ENCODE results near the gene ABCG8.

The ABCG8 gene

GRCh38 chr2:43825841-43826240 lies 12.9 kb upstream of the ABCG8 start:
- Histone ChIP-seq H3K27me3 (replicated peaks; ENCODE audit: control insufficient read depth, insufficient read depth, low read length) (no peaks in the 10 kb centered on the region; the same call in 1 of the 2 replicates), H3K4me3 (replicated peaks; ENCODE audit: low read depth, low read length) (no peak overlapping the region), H3K36me3 (ENCODE audit: control insufficient read depth, insufficient read depth, low read length) (no peaks in the 10 kb centered on the region)
- TF ChIP-seq CTCF (IDR thresholded peaks at IDR 0.05; ENCODE audit: insufficient read depth, low read length, poor library complexity, severe bottlenecking) = no peak
- no peak for DNase-seq (ENCODE audit: extremely low read depth, insufficient read length)

DNA sequence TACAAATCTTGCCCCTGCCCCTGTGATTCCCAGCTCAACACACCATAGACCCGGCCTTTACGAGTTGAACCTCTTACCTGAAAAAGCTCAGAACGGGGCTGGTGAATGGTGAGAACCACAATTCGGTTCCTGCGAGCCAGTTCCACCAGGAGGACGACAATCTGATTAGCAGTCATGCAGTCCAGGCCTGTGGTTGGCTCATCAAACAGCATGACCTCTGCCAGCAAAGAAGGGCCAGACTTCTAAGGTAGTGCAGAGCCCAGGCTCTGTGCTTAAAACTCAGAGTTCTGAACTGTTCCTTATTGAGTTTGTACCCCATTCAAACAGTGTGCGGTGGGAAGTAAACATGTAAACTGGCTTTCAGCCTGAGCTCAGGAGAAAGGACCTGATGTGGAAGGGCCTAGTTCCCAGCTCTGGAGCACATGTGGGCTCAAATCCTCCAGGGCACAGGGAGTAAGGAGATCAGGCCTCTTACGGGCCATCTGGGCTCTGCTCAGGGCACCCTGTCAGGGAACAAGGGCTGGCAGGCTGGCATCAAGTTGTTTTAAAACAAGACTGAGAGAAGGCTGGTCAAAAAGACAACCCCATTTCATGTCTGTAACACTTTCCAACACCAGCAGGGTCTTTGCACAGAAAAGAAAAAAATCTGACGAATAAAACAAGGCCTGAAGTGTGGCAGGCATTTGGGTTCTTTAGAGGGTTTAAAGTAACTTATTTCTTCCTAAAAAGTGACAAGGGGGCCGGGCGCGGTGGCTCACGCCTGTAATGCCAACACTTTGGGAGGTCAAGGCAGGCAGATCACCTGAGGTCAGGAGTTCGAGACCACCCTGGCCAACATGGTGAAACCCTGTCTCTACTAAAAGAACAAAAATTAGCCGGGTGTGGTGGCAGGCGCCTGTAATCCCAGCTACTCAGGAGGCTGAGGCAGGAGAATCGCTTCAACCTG lies 12.2 kb upstream of the ABCG8 start:
- H3K4me3 ChIP-seq (replicated peaks; ENCODE audit: low read depth, low read length) = no peak overlapping the region
- no peaks in the 10 kb centered on the region; the same call in 1 of the 2 replicates for H3K27me3 ChIP-seq (replicated peaks; ENCODE audit: control insufficient read depth, insufficient read depth, low read length)
- H3K36me3 ChIP-seq (ENCODE audit: control insufficient read depth, insufficient read depth, low read length) = no peaks in the 10 kb centered on the region
- TF ChIP-seq CTCF (IDR thresholded peaks at IDR 0.05; ENCODE audit: insufficient read depth, low read length, poor library complexity, severe bottlenecking) = no peak
- no peak for DNase-seq (ENCODE audit: extremely low read depth, insufficient read length)

DNA sequence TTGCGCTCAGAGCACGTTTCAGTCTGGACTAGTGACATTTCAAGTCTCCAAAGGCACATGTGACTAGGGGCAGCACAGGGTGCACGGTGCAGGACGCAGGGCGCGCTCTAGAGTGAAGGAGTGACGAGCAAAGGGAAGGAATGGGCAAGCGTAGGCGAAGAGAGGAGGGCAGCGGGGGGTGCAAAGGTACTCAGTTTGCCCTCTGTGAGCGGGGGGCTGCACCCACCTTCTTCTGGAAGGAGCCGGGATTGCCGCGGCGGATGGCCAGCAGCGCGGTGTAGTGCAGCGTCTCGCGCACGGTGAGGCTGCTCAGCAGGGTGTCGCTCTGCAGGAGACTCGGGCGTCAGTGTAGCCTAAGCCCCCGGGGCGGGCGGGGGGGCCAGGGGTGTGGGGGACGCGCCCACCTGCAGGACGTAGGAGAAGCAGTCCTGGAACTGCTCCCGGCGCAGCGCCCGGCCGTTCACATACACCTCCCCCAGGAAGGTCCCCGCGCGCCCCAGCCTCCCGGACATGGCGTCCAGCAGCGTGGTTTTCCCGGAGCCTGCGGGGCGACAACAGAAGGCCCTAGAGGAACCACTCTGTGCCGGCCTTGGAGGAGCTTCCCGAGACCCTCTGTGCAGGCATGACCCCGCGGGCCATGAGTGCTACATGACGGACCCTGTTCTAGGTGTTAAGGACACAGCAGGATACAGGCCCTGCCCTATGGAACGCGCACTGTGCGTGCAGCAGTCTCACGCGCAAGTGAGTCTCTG lies 7.1 kb upstream of the ABCG8 start:
- Histone ChIP-seq H3K36me3 (ENCODE audit: control insufficient read depth, insufficient read depth, low read length) (no peaks in the 10 kb centered on the region), H3K27me3 (replicated peaks; ENCODE audit: control insufficient read depth, insufficient read depth, low read length) (no peaks in the 10 kb centered on the region; the same call in 1 of the 2 replicates), H3K4me3 (replicated peaks; ENCODE audit: low read depth, low read length) (no peak overlapping the region)
- TF ChIP-seq CTCF (IDR thresholded peaks at IDR 0.05; ENCODE audit: insufficient read depth, low read length, poor library complexity, severe bottlenecking) = no peak
- no peak for DNase-seq (ENCODE audit: extremely low read depth, insufficient read length)

DNA sequence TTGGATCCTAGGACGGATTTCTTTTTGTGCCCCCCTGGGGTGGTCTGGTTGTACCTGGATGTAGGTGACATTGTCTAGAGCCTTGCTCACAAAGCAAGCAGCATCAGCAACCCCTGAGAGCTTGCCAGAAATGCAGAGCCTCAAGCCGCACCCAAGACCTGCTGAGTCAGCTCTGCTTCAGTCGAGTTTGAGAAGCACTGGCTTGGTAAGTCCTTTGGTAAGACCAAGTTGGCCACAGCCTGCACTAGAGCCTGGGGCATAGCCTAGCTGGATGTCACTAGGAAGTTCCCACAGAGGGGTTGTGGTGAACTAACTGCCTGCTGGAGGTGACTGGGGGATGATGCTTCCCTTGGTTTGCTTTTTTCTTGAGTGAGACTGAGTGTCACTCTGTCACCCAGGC lies 6.3 kb upstream of the ABCG8 start:
- Histone ChIP-seq H3K4me3 (replicated peaks; ENCODE audit: low read depth, low read length) (no peak overlapping the region), H3K27me3 (replicated peaks; ENCODE audit: control insufficient read depth, insufficient read depth, low read length) (no peaks in the 10 kb centered on the region; the same call in 1 of the 2 replicates), H3K36me3 (ENCODE audit: control insufficient read depth, insufficient read depth, low read length) (no peaks in the 10 kb centered on the region)
- no peak for TF ChIP-seq CTCF (IDR thresholded peaks at IDR 0.05; ENCODE audit: insufficient read depth, low read length, poor library complexity, severe bottlenecking)
- no peak for DNase-seq (ENCODE audit: extremely low read depth, insufficient read length)

- H3K27me3 ChIP-seq (replicated peaks; ENCODE audit: control insufficient read depth, insufficient read depth, low read length) = no peaks in the 10 kb centered on the region; the same call in 1 of the 2 replicates
- H3K4me3 ChIP-seq (replicated peaks; ENCODE audit: low read depth, low read length) = no peak overlapping the region
- H3K36me3 ChIP-seq (ENCODE audit: control insufficient read depth, insufficient read depth, low read length) = no peaks in the 10 kb centered on the region
- no peak for DNase-seq (ENCODE audit: extremely low read depth, insufficient read length)
- no peak for TF ChIP-seq CTCF (IDR thresholded peaks at IDR 0.05; ENCODE audit: insufficient read depth, low read length, poor library complexity, severe bottlenecking)
Measured at GRCh38 chr2:43837033-43837432, 1.7 kb upstream of the ABCG8 start.
